IMR-90 (cell line): ENCODE measurements around the gene PRDM5. TPM values are rescaled to one million over a fixed set of nuclear protein-coding genes. Genes with fewer than 3 reads are reported as not detected.

Experiments
- ATAC-seq: fragments of 200-7000 bp; cut with Tn5 transposase; 2 replicates; pipeline ENCODE4 v1.9.1; 2020; ENCODE audit warnings: low read depth, mild to moderate bottlenecking, moderate library complexity
- BruUV-seq: library from RNA; stranded (reverse); fragments of 400-500 nt; replicated peaks from 2 replicates; lab custom pipeline; 2021; lab: Mats Ljungman, UMichigan
- CTCF ChIA-PET: fragments of 300-600 bp; formaldehyde crosslinking; extraction: SDS; loops from one replicate; lab custom pipeline; 2021; ENCODE audit warnings: antibody characterized with exemption; lab: Yijun Ruan, JAX
- POLR2A ChIA-PET: fragments of 300-600 bp; sonication (Branson Sonifier 250); formaldehyde crosslinking; loops from one replicate; lab custom pipeline; 2022; ENCODE audit warnings: antibody characterized with exemption; ENCODE audit not compliant: unreplicated experiment; lab: Charles Lee
- DNase-seq: peaks from one replicate; pipeline ENCODE4 v3.0.0; 2013
- H2AFZ ChIP-seq: replicated peaks from 2 replicates; pipeline ENCODE3; 2013; ENCODE audit warnings: low read length, mild to moderate bottlenecking; ENCODE audit not compliant: poor library complexity
- H2AK5ac ChIP-seq: 2 replicates; pipeline ENCODE4 v1.6.1; 2013; ENCODE audit warnings: low read depth, low read length, inconsistent platforms
- H2AK9ac ChIP-seq: replicated peaks from 2 replicates; pipeline ENCODE3; 2013; ENCODE audit warnings: mild to moderate bottlenecking, low read depth, low read length, moderate library complexity; ENCODE audit not compliant: poor library complexity
- H2BK120ac ChIP-seq: 2 replicates; pipeline ENCODE4 v1.6.1; 2013; ENCODE audit warnings: low read depth, low read length, inconsistent platforms
- H2BK15ac ChIP-seq: 3 replicates; pipeline ENCODE4 v1.6.1; 2013; ENCODE audit warnings: low read depth, low read length, inconsistent platforms
- H2BK20ac ChIP-seq: 2 replicates; pipeline ENCODE4 v1.6.1; 2013; ENCODE audit warnings: low read depth, mild to moderate bottlenecking, inconsistent platforms, low read length, moderate library complexity
- H2BK5ac ChIP-seq: 2 replicates; pipeline ENCODE4 v1.6.1; 2013; ENCODE audit warnings: mild to moderate bottlenecking, low read depth, low read length, inconsistent platforms; ENCODE audit not compliant: poor library complexity, severe bottlenecking
- H3K14ac ChIP-seq: replicated peaks from 2 replicates; pipeline ENCODE4 v1.6.1; 2013; ENCODE audit warnings: low read depth, low read length, inconsistent platforms
- H3K18ac ChIP-seq: 2 replicates; pipeline ENCODE4 v1.6.1; 2013; ENCODE audit warnings: low read depth, low read length, control low read depth
- H3K23ac ChIP-seq: 2 replicates; pipeline ENCODE4 v1.6.1; 2013; ENCODE audit warnings: low read depth, low read length, inconsistent platforms
- H3K27ac ChIP-seq: 2 replicates; pipeline ENCODE4 v1.5.1; 2013; ENCODE audit warnings: mild to moderate bottlenecking, control low read depth, low read length; ENCODE audit not compliant: insufficient read depth
- H3K27me3 ChIP-seq: 2 replicates; pipeline ENCODE4 v1.6.1; 2013; ENCODE audit warnings: low read length; ENCODE audit not compliant: control insufficient read depth, insufficient read depth
- H3K36me3 ChIP-seq: 2 replicates; pipeline ENCODE4 v1.6.1; 2013; ENCODE audit warnings: low read length, mixed read lengths; ENCODE audit not compliant: control insufficient read depth, insufficient read depth
- H3K4ac ChIP-seq: 2 replicates; pipeline ENCODE4 v1.6.1; 2013; ENCODE audit warnings: low read depth, low read length, inconsistent platforms
- H3K4me1 ChIP-seq: 2 replicates; pipeline ENCODE4 v1.6.1; 2013; ENCODE audit warnings: low read length, mixed read lengths; ENCODE audit not compliant: control insufficient read depth, insufficient read depth
- H3K4me2 ChIP-seq: 2 replicates; pipeline ENCODE4 v1.6.1; 2013; ENCODE audit warnings: low read depth, mild to moderate bottlenecking, control low read depth, low read length, moderate library complexity
- H3K4me3 ChIP-seq: 2 replicates; pipeline ENCODE4 v1.5.1; 2013; ENCODE audit warnings: low read depth, mild to moderate bottlenecking, control low read depth, low read length, moderate library complexity; ENCODE audit not compliant: insufficient read depth
- H3K56ac ChIP-seq: 2 replicates; pipeline ENCODE4 v1.6.1; 2013; ENCODE audit warnings: low read length, inconsistent platforms; ENCODE audit not compliant: insufficient read depth; ENCODE audit errors: extremely low read depth
- H3K79me1 ChIP-seq, 2 experiments: 2 replicates each; pipeline ENCODE4 v1.6.1; 2013; ENCODE audit warnings: low read length in 2 of 2, inconsistent platforms in 1 of 2, low read depth in 1 of 2
- H3K9ac ChIP-seq: 2 replicates; pipeline ENCODE4 v1.6.1; 2013; ENCODE audit warnings: low read depth, low read length, control low read depth
- H3K9me1 ChIP-seq: 2 replicates; pipeline ENCODE4 v1.6.1; 2013; ENCODE audit warnings: low read length, inconsistent platforms; ENCODE audit not compliant: insufficient read depth
- H3K9me3 ChIP-seq: 2 replicates; pipeline ENCODE4 v1.6.1; 2013; ENCODE audit warnings: low read length; ENCODE audit not compliant: control insufficient read depth, insufficient read depth
- H4K20me1 ChIP-seq: 2 replicates; pipeline ENCODE4 v1.6.1; 2013; ENCODE audit warnings: low read length, inconsistent platforms; ENCODE audit not compliant: insufficient read depth
- H4K5ac ChIP-seq: 2 replicates; pipeline ENCODE4 v1.6.1; 2013; ENCODE audit warnings: mild to moderate bottlenecking, low read depth, low read length, control low read depth
- H4K8ac ChIP-seq, 2 experiments: 2 replicates each; pipeline ENCODE4 v1.6.1; 2013; ENCODE audit warnings: low read depth in 2 of 2, low read length in 2 of 2, control low read depth in 1 of 2, inconsistent platforms in 1 of 2
- H4K91ac ChIP-seq: 2 replicates; pipeline ENCODE4 v1.6.1; 2013; ENCODE audit warnings: low read depth, low read length, inconsistent platforms; ENCODE audit not compliant: insufficient read depth
- BHLHE40 ChIP-seq: fragments of 150-350 bp; IDR thresholded peaks from 2 replicates; pipeline ENCODE4 v1.6.1; 2016; ENCODE audit warnings: mild to moderate bottlenecking, low read depth, low read length
- CEBPB ChIP-seq: IDR thresholded peaks from 2 replicates; pipeline ENCODE4 v1.6.1; 2012; ENCODE audit warnings: low read depth, low read length, improper control_type of control experiment
- CHD1 ChIP-seq: IDR thresholded peaks from 2 replicates; pipeline ENCODE4 v1.6.1; 2012; ENCODE audit warnings: low read depth, low read length, improper control_type of control experiment
- FOS ChIP-seq: fragments of 150-350 bp; IDR thresholded peaks from 2 replicates; pipeline ENCODE4 v1.6.1; 2016; ENCODE audit warnings: low read depth, low read length
- MAFK ChIP-seq: IDR thresholded peaks from 2 replicates; pipeline ENCODE4 v1.6.1; 2012; ENCODE audit warnings: low read depth, low read length, improper control_type of control experiment
- MAZ ChIP-seq: IDR thresholded peaks from 2 replicates; pipeline ENCODE4 v1.6.1; 2012; ENCODE audit warnings: low read depth, mild to moderate bottlenecking, low read length, improper control_type of control experiment, moderate library complexity, borderline replicate concordance
- MXI1 ChIP-seq: IDR thresholded peaks from 2 replicates; pipeline ENCODE4 v1.6.1; 2012; ENCODE audit warnings: low read depth, mild to moderate bottlenecking, low read length, moderate library complexity, borderline replicate concordance
- NFE2L2 ChIP-seq: fragments of 150-350 bp; IDR thresholded peaks from 2 replicates; pipeline ENCODE4 v1.6.1; 2016; ENCODE audit warnings: low read depth, mild to moderate bottlenecking, low read length
- POLR2A ChIP-seq: IDR thresholded peaks from 2 replicates; pipeline ENCODE4 v1.6.1; 2012; ENCODE audit warnings: mild to moderate bottlenecking, low read depth, low read length
- RAD21 ChIP-seq: IDR thresholded peaks from 2 replicates; pipeline ENCODE4 v1.6.1; 2012; ENCODE audit warnings: low read length, improper control_type of control experiment
- RCOR1 ChIP-seq: IDR thresholded peaks from 2 replicates; pipeline ENCODE4 v1.6.1; 2012; ENCODE audit warnings: mild to moderate bottlenecking, low read length, improper control_type of control experiment; ENCODE audit not compliant: insufficient replicate concordance
- RFX5 ChIP-seq: IDR thresholded peaks from 2 replicates; pipeline ENCODE4 v1.8.0; 2012; ENCODE audit warnings: low read depth, mild to moderate bottlenecking, low read length, moderate library complexity
- SMC3 ChIP-seq: fragments of 150-350 bp; IDR thresholded peaks from 2 replicates; pipeline ENCODE4 v1.6.1; 2016; ENCODE audit warnings: low read depth, mild to moderate bottlenecking, antibody characterized with exemption, low read length, moderate library complexity
- USF2 ChIP-seq: fragments of 150-350 bp; IDR thresholded peaks from 2 replicates; pipeline ENCODE4 v1.6.1; 2017; ENCODE audit warnings: mild to moderate bottlenecking, antibody characterized with exemption, low read length, low read depth
- WGBS, 2 experiments: methylation state at CpG; one replicate each; pipeline versions ENCODE4 v1.1.5 to v1.1.7; 2013; ENCODE audit warnings: missing lambda C conversion rate in 2 of 2; ENCODE audit not compliant: insufficient read length in 1 of 2; ENCODE audit errors: extremely low coverage in 2 of 2; 5-methylcytosine and 5-hydroxymethylcytosine counted together
- dilution Hi-C: fragments of 300-500 bp; cut with HindIII; formaldehyde crosslinking; loops from one replicate; pipeline ENCODE4 v1.14.3; 2018; ENCODE audit warnings: low sequenced_read_pairs; ENCODE audit not compliant: unreplicated experiment
- in situ Hi-C: fragments of 300-500 bp; cut with MboI; formaldehyde crosslinking; loops from 3 replicates; pipeline ENCODE4 v1.14.3; 2019; ENCODE audit warnings: low sequenced_read_pairs, inconsistent platforms, mixed read lengths
- intact Hi-C: fragments of 100-400 bp; cut with micrococcal nuclease; formaldehyde crosslinking; loops from 2 replicates; pipeline ENCODE4 v1.10.0; 2022
- polyA plus RNA-seq, 3 experiments: library from polyadenylated mRNA; depleted of rRNA; stranded (reverse); fragments of >200 nt; gene quantifications; 2 replicates each; pipeline ENCODE4 v1.2.3, GENCODE V29; 2012; ENCODE audit warnings: low replicate concordance in 1 of 3
- total RNA-seq: library from RNA; depleted of rRNA; stranded (reverse); fragments of >200 nt; gene quantifications from 2 replicates; pipeline ENCODE4 v1.2.3, GENCODE V29; 2012
- TF ChIP-seq, protein P1 (sequence below): fragments of 150-350 bp; IDR thresholded peaks from 2 replicates; pipeline ENCODE4 v1.6.1; 2016; ENCODE audit warnings: low read depth, mild to moderate bottlenecking, low read length, moderate library complexity, borderline replicate concordance
- TF ChIP-seq, protein P2 (sequence below): conservative IDR thresholded peaks from 2 replicates; pipeline ENCODE4 v1.5.1; 2012; ENCODE audit warnings: mild to moderate bottlenecking, low read depth, low read length, improper control_type of control experiment

Gene PRDM5
- total and polyA plus RNA-seq, 2 of the 4 experiments (the other 2 are of a cell fraction): 4.1 to 10.8 TPM

GRCh38 chr4:120808475-120809141 is 113.9 kb downstream of the PRDM5 start:
- Histone ChIP-seq H2AK9ac (no peak overlapping the region), H3K4me1 (no peaks in the 10 kb centered on the region), H4K20me1 (no peaks in the 10 kb centered on the region), H3K9me3 (no peaks in the 10 kb centered on the region), H3K23ac (no peak overlapping the region), H2AK5ac (no peak overlapping the region), H2BK20ac (no peak overlapping the region), H2BK5ac (no peak overlapping the region), H2AFZ (no peak overlapping the region), H3K56ac (no peak overlapping the region), H3K4me2 (no peak overlapping the region), H3K79me1 (no peaks in the 10 kb centered on the region), H4K8ac (no peak overlapping the region), H3K27me3 (no peaks in the 10 kb centered on the region), H2BK120ac (no peak overlapping the region), H3K36me3 (no peaks in the 10 kb centered on the region; the same call in 1 of the 2 replicates), H4K5ac (no peak overlapping the region), H3K4ac (no peak overlapping the region), H3K9ac (no peak overlapping the region), H3K4me3 (no peak overlapping the region), H2BK15ac (no peak overlapping the region), H3K27ac (no peak overlapping the region), H3K14ac (no peak overlapping the region), H4K91ac (no peak overlapping the region), H3K18ac (no peak overlapping the region), H3K9me1 (no peaks in the 10 kb centered on the region)
- in situ Hi-C loops (no loop called here), intact Hi-C loops (no loop called here), dilution Hi-C loops (no loop called here)
- WGBS, 2 experiments: 93% methylated on average over 12 of the region's 24 CpGs; no CpG with 5 or more reads in 1 of the 2 experiments
- DNase-seq: no peak
- CTCF ChIA-PET: no interaction called here
- TF ChIP-seq FOS (no peak), NFE2L2 (no peak), RAD21 (no peak), SMC3 (no peak), RFX5 (no peak), CEBPB (no peak), MAFK (no peak), CHD1 (no peak), USF2 (no peak), POLR2A (no peak), RCOR1 (no peak), BHLHE40 (no peak), MAZ (no peak), MXI1 (no peak)
- TF ChIP-seq, protein P1, sequence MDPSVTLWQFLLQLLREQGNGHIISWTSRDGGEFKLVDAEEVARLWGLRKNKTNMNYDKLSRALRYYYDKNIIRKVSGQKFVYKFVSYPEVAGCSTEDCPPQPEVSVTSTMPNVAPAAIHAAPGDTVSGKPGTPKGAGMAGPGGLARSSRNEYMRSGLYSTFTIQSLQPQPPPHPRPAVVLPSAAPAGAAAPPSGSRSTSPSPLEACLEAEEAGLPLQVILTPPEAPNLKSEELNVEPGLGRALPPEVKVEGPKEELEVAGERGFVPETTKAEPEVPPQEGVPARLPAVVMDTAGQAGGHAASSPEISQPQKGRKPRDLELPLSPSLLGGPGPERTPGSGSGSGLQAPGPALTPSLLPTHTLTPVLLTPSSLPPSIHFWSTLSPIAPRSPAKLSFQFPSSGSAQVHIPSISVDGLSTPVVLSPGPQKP: no peak
- TF ChIP-seq, protein P2, sequence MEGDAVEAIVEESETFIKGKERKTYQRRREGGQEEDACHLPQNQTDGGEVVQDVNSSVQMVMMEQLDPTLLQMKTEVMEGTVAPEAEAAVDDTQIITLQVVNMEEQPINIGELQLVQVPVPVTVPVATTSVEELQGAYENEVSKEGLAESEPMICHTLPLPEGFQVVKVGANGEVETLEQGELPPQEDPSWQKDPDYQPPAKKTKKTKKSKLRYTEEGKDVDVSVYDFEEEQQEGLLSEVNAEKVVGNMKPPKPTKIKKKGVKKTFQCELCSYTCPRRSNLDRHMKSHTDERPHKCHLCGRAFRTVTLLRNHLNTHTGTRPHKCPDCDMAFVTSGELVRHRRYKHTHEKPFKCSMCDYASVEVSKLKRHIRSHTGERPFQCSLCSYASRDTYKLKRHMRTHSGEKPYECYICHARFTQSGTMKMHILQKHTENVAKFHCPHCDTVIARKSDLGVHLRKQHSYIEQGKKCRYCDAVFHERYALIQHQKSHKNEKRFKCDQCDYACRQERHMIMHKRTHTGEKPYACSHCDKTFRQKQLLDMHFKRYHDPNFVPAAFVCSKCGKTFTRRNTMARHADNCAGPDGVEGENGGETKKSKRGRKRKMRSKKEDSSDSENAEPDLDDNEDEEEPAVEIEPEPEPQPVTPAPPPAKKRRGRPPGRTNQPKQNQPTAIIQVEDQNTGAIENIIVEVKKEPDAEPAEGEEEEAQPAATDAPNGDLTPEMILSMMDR: no peak
- POLR2A ChIA-PET: no interaction called here
- no peak for ATAC-seq
- no TSS peak for BruUV-seq
